HepG2 (cell line): ENCODE results near the gene KREMEN1. TPM values are rescaled to one million over a fixed set of nuclear protein-coding genes. Genes with fewer than 3 reads are reported as not detected.

Experiments used
- CEBPG ChIP-seq: IDR thresholded peaks from 2 replicates; pipeline ENCODE4 v1.6.1; 2016
- ELF4 ChIP-seq: sonication (generic); formaldehyde crosslinking; IDR thresholded peaks from 2 replicates; pipeline ENCODE4 v1.5.0; 2020; ENCODE audit warnings: missing genetic modification reagents, mild to moderate bottlenecking, moderate library complexity, borderline replicate concordance
- EZH2 ChIP-seq: conservative IDR thresholded peaks from 2 replicates; pipeline ENCODE4 v1.6.1; 2012; ENCODE audit warnings: mild to moderate bottlenecking, low read depth, low read length, moderate library complexity
- HDAC1 ChIP-seq: sonication (generic); formaldehyde crosslinking; IDR thresholded peaks from 2 replicates; pipeline ENCODE4 v1.5.1; 2020; ENCODE audit warnings: mild to moderate bottlenecking, missing genetic modification reagents
- HES4 ChIP-seq: sonication (generic); formaldehyde crosslinking; IDR thresholded peaks from 2 replicates; pipeline ENCODE4 v1.9.0; 2021; ENCODE audit warnings: mild to moderate bottlenecking, missing genetic modification reagents, borderline replicate concordance
- HOXD1 ChIP-seq: sonication (generic); formaldehyde crosslinking; IDR thresholded peaks from 2 replicates; pipeline ENCODE4 v1.5.0; 2020; ENCODE audit warnings: missing genetic modification reagents
- KDM4B ChIP-seq: sonication (generic); formaldehyde crosslinking; IDR thresholded peaks from 2 replicates; pipeline ENCODE4 v1.4.0; 2020; ENCODE audit warnings: missing genetic modification reagents
- MATR3 ChIP-seq: sonication (generic); formaldehyde crosslinking; IDR thresholded peaks from 2 replicates; pipeline ENCODE4 v1.4.0; 2020; ENCODE audit warnings: missing genetic modification reagents
- NAIF1 ChIP-seq: sonication (generic); formaldehyde crosslinking; IDR thresholded peaks from 2 replicates; pipeline ENCODE4 v1.5.0; 2020; ENCODE audit warnings: mild to moderate bottlenecking, missing genetic modification reagents, borderline replicate concordance
- NFIC ChIP-seq: IDR thresholded peaks from 2 replicates; pipeline ENCODE4 v1.6.1; 2012; ENCODE audit warnings: mild to moderate bottlenecking, low read length, inconsistent platforms
- NR1H2 ChIP-seq: sonication (generic); formaldehyde crosslinking; IDR thresholded peaks from 2 replicates; pipeline ENCODE4 v1.8.1; 2022; ENCODE audit warnings: low read depth, missing genetic modification reagents, borderline replicate concordance
- NR3C1 ChIP-seq: sonication (generic); formaldehyde crosslinking; IDR thresholded peaks from 2 replicates; pipeline ENCODE4 v1.4.0; 2020; ENCODE audit warnings: missing genetic modification reagents
- PRPF4 ChIP-seq: fragments of 200-400 bp; formaldehyde crosslinking; IDR thresholded peaks from 2 replicates; pipeline ENCODE4 v1.6.1; 2016; ENCODE audit warnings: low read length, low read depth; ENCODE audit not compliant: poor library complexity, severe bottlenecking
- RXRB ChIP-seq: IDR thresholded peaks from 2 replicates; pipeline ENCODE4 v1.6.1; 2016; ENCODE audit warnings: borderline replicate concordance, missing genetic modification reagents, missing compliant biosample characterization
- SMARCC2 ChIP-seq: fragments of 450-650 bp; IDR thresholded peaks from 2 replicates; pipeline ENCODE4 v1.6.1; 2017; ENCODE audit warnings: antibody characterized with exemption, mild to moderate bottlenecking
- SP1 ChIP-seq, 2 experiments: fragments of 450-650 bp in 1 of 2; sonication (generic) in 1 of 2; formaldehyde crosslinking in 1 of 2; IDR thresholded peaks; 2 replicates each; pipeline versions ENCODE4 v1.4.0 to v1.6.1; 2016 to 2020; ENCODE audit warnings: missing genetic modification reagents in 1 of 2
- SSRP1 ChIP-seq: IDR thresholded peaks from 2 replicates; pipeline ENCODE4 v1.6.1; 2016; ENCODE audit warnings: control low read depth
- THRA ChIP-seq: sonication (generic); formaldehyde crosslinking; IDR thresholded peaks from 2 replicates; pipeline ENCODE4 v1.4.0; 2020; ENCODE audit warnings: missing genetic modification reagents, borderline replicate concordance
- ZC3H4 ChIP-seq: sonication (generic); formaldehyde crosslinking; IDR thresholded peaks from 2 replicates; pipeline ENCODE4 v1.4.0; 2020; ENCODE audit warnings: missing genetic modification reagents, borderline replicate concordance
- ZNF30 ChIP-seq: sonication (generic); formaldehyde crosslinking; IDR thresholded peaks from 2 replicates; pipeline ENCODE4 v1.5.0; 2020; ENCODE audit warnings: mild to moderate bottlenecking, missing genetic modification reagents
- ZNF530 ChIP-seq: sonication (generic); formaldehyde crosslinking; IDR thresholded peaks from 2 replicates; pipeline ENCODE4 v1.5.0; 2020; ENCODE audit warnings: low read depth, mild to moderate bottlenecking, missing genetic modification reagents
- ZNF597 ChIP-seq: sonication (generic); formaldehyde crosslinking; IDR thresholded peaks from 2 replicates; pipeline ENCODE4 v1.5.0; 2020; ENCODE audit warnings: missing genetic modification reagents
- ZNF598 ChIP-seq: sonication (generic); formaldehyde crosslinking; IDR thresholded peaks from 2 replicates; pipeline ENCODE4 v1.5.1; 2020; ENCODE audit warnings: mild to moderate bottlenecking, missing genetic modification reagents, borderline replicate concordance
- ZNF724P ChIP-seq: sonication (generic); formaldehyde crosslinking; IDR thresholded peaks from 2 replicates; pipeline ENCODE4 v1.8.0; 2022; ENCODE audit warnings: missing genetic modification reagents, borderline replicate concordance
- ZSCAN31 ChIP-seq: sonication (generic); formaldehyde crosslinking; IDR thresholded peaks from 2 replicates; pipeline ENCODE4 v1.5.0; 2020; ENCODE audit warnings: low read depth, mild to moderate bottlenecking, missing genetic modification reagents
- polyA plus RNA-seq, 8 experiments: library from polyadenylated mRNA; depleted of rRNA in 3 of 8; stranded (reverse) in 7 of 8; unstranded in 1 of 8; fragments of >200 nt; fragmentation: Illumina TruSeq in 4 of 8; extraction: Trizol in 4 of 8; gene quantifications; 2 replicates each; pipeline versions ENCODE4 v1.2.1 to v1.2.3, GENCODE V29; 2011 to 2016; ENCODE audit warnings: low read depth in 4 of 8, missing spikeins in 1 of 8, mixed read lengths in 1 of 8; ENCODE audit not compliant: insufficient read depth in 1 of 8
- total RNA-seq, 5 experiments: library from RNA; depleted of rRNA; stranded (reverse); fragments of >200 nt; fragmentation: Illumina TruSeq; extraction: Trizol; gene quantifications; 2 replicates each; pipeline ENCODE4 v1.2.3, GENCODE V29; 2016; ENCODE audit warnings: low read depth in 1 of 5
- TF ChIP-seq, protein P1 (sequence below): sonication (generic); formaldehyde crosslinking; IDR thresholded peaks from 2 replicates; pipeline ENCODE4 v1.4.0; 2020; ENCODE audit warnings: low read depth, mild to moderate bottlenecking, missing genetic modification reagents
- TF ChIP-seq, protein P2 (sequence below): sonication (generic); formaldehyde crosslinking; IDR thresholded peaks from 2 replicates; pipeline ENCODE4 v1.8.1; 2023; ENCODE audit warnings: missing genetic modification reagents, inconsistent platforms, borderline replicate concordance

The KREMEN1 gene
- total and polyA plus RNA-seq, 2 of the 13 experiments (the other 11 are each of a cell fraction or from before 2014, with no cell fraction given) = 9.8 to 13.8 TPM

DNA sequence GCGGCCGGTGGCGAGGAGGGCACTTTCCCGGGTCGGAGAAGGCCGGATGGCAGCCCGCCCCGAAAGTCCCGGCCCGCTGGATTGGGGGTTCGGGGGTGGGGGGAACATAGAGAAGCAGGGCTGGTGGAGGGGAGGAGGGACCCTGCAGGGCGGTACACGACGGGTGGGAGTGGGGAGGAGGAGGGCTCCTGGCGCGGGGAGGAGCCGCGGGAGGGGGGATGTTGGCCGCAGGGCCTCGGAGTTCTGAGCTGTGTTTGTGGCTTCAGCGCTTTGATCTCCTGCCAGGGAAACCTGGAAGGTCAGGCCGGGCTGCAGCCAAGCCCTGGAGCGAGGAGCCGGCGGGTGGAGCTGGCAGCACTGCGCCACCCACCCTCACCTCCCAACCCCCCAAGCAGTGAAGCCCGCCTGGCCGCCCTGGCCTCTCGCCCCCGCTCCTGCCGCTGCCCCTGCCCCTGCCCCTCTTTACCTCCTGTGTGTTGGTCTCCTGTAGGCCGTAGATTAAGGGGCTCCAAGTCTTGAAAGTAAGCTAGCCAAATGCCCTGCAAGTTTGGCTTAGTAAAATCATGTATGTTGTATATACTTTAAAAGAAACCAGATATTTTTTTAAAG is 42.1 kb upstream of the KREMEN1 start (continued):
- TF ChIP-seq ZNF597 (no peak), KDM4B (CRISPR knock-in tag) (peak; percentile 97), SMARCC2 (no peak), EZH2 (no peak), ZNF30 (CRISPR knock-in tag) (no peak), ZC3H4 (CRISPR knock-in tag) (no peak; the same call in 1 of the 2 replicates), NFIC (peak; percentile 95), ZNF598 (no peak), NR1H2 (no peak), RXRB (CRISPR knock-in tag) (peak; percentile 88), THRA (CRISPR knock-in tag) (peak; percentile 95; the same call in 1 of the 2 replicates), NR3C1 (CRISPR knock-in tag) (no peak), ZNF530 (CRISPR knock-in tag) (no peak), HDAC1 (CRISPR knock-in tag) (peak; percentile 80), MATR3 (no peak), HES4 (CRISPR knock-in tag) (no peak; the same call in 1 of the 2 replicates), NAIF1 (CRISPR knock-in tag) (no peak), ZNF724P (CRISPR knock-in tag) (no peak), ELF4 (CRISPR knock-in tag) (no peak), SP1 (IDR thresholded peaks at IDR 0.05) (no peak), SP1 (CRISPR knock-in tag; IDR thresholded peaks at IDR 0.05) (peak; percentile 59), PRPF4 (no peak), SSRP1 (no peak), ZSCAN31 (CRISPR knock-in tag) (peak; percentile 80; the same call in 1 of the 2 replicates), HOXD1 (peak; percentile 71), CEBPG (CRISPR knock-in tag) (peak; percentile 45)
- TF ChIP-seq, protein P1, sequence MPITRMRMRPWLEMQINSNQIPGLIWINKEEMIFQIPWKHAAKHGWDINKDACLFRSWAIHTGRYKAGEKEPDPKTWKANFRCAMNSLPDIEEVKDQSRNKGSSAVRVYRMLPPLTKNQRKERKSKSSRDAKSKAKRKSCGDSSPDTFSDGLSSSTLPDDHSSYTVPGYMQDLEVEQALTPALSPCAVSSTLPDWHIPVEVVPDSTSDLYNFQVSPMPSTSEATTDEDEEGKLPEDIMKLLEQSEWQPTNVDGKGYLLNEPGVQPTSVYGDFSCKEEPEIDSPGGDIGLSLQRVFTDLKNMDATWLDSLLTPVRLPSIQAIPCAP = peak; percentile 29; the same call in 1 of the 2 replicates
- TF ChIP-seq, protein P2, sequence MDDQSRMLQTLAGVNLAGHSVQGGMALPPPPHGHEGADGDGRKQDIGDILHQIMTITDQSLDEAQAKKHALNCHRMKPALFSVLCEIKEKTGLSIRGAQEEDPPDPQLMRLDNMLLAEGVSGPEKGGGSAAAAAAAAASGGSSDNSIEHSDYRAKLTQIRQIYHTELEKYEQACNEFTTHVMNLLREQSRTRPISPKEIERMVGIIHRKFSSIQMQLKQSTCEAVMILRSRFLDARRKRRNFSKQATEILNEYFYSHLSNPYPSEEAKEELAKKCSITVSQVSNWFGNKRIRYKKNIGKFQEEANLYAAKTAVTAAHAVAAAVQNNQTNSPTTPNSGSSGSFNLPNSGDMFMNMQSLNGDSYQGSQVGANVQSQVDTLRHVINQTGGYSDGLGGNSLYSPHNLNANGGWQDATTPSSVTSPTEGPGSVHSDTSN (CRISPR knock-in tag) = no peak
